Ishikawa (cell line): Measurements from ENCODE around the gene IRS2.

Experiments used
- CEBPB ChIP-seq: IDR thresholded peaks from 2 replicates; pipeline ENCODE4 v1.6.1; 2012
- CREB1 ChIP-seq: IDR thresholded peaks from 2 replicates; pipeline ENCODE4 v1.6.1; 2012; ENCODE audit warnings: low read depth
- EGR1 ChIP-seq: IDR thresholded peaks from 2 replicates; pipeline ENCODE4 v1.6.1; 2012
- EP300 ChIP-seq: IDR thresholded peaks from 2 replicates; pipeline ENCODE4 v1.6.1; 2012; ENCODE audit warnings: borderline replicate concordance
- FOXM1 ChIP-seq: IDR thresholded peaks from 2 replicates; pipeline ENCODE4 v1.6.1; 2012; ENCODE audit warnings: low read depth, borderline replicate concordance
- MAX ChIP-seq: IDR thresholded peaks from 2 replicates; pipeline ENCODE4 v1.6.1; 2012
- NFIC ChIP-seq: IDR thresholded peaks from 2 replicates; pipeline ENCODE4 v1.6.1; 2012
- RAD21 ChIP-seq: IDR thresholded peaks from 2 replicates; pipeline ENCODE4 v1.6.1; 2012; ENCODE audit warnings: low read depth
- REST ChIP-seq: IDR thresholded peaks from 2 replicates; pipeline ENCODE4 v1.6.1; 2012; ENCODE audit warnings: low read depth, mild to moderate bottlenecking
- TAF1 ChIP-seq: IDR thresholded peaks from 2 replicates; pipeline ENCODE4 v1.6.1; 2012; ENCODE audit warnings: low read depth, mild to moderate bottlenecking
- TCF12 ChIP-seq: IDR thresholded peaks from 2 replicates; pipeline ENCODE4 v1.6.1; 2012; ENCODE audit warnings: low read depth
- TEAD4 ChIP-seq: IDR thresholded peaks from 2 replicates; pipeline ENCODE4 v1.6.1; 2012
- YY1 ChIP-seq: IDR thresholded peaks from 2 replicates; pipeline ENCODE4 v1.6.1; 2012; ENCODE audit warnings: low read depth
- ZBTB7A ChIP-seq: IDR thresholded peaks from 2 replicates; pipeline ENCODE4 v1.6.1; 2012; ENCODE audit warnings: low read depth
- TF ChIP-seq, protein P1 (sequence below): IDR thresholded peaks from 2 replicates; pipeline ENCODE4 v1.6.1; 2012

The IRS2 gene

GRCh38 chr13:109785892-109786450 is 412 bp downstream of the IRS2 start:
- TF ChIP-seq REST = no peak
- TF ChIP-seq ZBTB7A = no peak
- TF ChIP-seq RAD21 = no peak
- TF ChIP-seq YY1 = no peak
- no peak for TF ChIP-seq FOXM1
- TF ChIP-seq EP300 = no peak
- TF ChIP-seq CEBPB = no peak
- TF ChIP-seq, protein P1, sequence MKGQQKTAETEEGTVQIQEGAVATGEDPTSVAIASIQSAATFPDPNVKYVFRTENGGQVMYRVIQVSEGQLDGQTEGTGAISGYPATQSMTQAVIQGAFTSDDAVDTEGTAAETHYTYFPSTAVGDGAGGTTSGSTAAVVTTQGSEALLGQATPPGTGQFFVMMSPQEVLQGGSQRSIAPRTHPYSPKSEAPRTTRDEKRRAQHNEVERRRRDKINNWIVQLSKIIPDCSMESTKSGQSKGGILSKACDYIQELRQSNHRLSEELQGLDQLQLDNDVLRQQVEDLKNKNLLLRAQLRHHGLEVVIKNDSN = no peak
- TF ChIP-seq MAX = no peak; the same call in 1 of the 2 replicates

DNA sequence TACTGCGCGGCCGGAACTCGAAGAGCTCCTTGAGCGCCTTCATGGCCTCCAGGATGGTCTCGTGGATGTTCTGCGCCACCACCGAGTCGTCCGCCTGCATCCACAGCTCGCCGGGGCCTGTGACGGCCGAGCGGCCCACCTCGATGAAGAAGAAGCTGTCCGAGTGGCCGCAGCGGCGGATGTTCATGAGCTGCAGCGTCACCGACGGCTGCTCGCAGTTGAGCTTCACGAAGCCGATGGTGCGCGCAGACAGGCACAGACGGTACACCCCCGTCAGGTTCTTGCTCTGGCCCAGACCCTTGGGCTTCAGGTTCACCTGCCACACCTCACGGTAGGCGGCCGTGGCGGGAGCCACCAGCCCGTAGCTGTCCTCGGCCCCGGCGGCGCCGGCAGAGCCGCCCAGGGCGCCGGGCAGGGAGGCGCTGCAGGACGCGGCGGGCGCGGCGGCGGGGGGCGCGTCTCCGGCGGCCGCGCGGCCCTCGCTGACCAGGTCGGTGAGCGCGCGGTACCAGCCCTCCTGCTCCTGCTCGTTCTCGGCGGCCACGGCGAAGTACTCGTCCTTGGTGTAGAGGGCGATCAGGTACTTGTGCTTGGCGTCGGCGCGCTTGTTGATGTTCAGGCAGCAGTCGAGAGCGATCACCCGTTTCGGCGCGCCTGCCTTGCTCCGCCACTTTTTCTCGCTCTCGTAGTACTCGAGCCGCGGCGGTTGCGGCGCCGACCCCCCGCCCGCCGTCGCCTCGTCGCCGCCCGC is 1.1 kb downstream of the IRS2 start:
- no peak; the same call in 1 of the 2 replicates for TF ChIP-seq ZBTB7A
- TF ChIP-seq RAD21 = no peak
- no peak for TF ChIP-seq TEAD4
- TF ChIP-seq NFIC = no peak
- TF ChIP-seq FOXM1 = no peak
- TF ChIP-seq CREB1 = no peak
- no peak for TF ChIP-seq TCF12

GRCh38 chr13:109784590-109785140 is 1.7 kb downstream of the IRS2 start:
- TF ChIP-seq YY1 (0 out of 2 replicates have a peak, but pooled peaks have one; percentile 18), TCF12 (no peak), RAD21 (peak; percentile 59; the same call in 1 of the 2 replicates)

DNA sequence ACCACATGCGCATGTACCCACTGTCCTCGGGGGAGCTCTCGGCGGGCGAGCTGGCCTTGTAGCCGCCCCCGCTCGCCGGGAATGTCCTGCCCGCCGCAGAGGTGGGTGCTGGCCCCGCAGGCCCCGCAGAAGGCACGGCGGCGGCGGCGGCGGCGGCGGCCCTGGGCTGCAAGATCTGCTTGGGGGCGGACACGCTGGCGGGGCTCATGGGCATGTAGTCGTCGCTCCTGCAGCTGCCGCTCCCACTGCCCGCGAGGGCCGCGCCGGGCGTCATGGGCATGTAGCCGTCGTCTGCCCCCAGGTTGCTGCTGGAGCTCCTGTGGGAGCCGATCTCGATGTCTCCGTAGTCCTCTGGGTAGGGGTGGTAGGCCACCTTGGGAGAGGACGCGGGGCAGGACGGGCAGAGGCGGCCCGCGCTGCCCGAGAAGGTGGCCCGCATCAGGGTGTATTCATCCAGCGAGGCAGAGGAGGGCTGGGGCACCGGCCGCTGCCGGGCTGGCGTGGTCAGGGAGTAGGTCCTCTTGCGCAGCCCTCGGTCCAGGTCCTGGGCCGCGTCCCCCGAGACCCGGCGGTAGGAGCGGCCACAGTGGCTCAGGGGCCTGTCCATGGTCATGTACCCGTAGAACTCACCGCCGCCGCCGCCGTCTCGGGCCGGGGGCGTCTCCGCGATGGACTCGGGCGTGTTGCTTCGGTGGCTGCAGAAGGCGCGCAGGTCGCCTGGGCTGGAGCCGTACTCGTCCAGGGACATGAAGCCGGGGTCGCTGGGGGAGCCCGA is 2.4 kb downstream of the IRS2 start:
- TF ChIP-seq FOXM1 (no peak), MAX (no peak), TAF1 (no peak), ZBTB7A (no peak), TEAD4 (no peak), REST (no peak), NFIC (no peak), CEBPB (no peak), TCF12 (no peak), EGR1 (no peak), YY1 (no peak), EP300 (no peak), RAD21 (no peak)
- TF ChIP-seq, protein P1 = no peak

- TF ChIP-seq CEBPB (no peak), YY1 (no peak)
Observed at GRCh38 chr13:109783447-109783814, 3.0 kb downstream of the IRS2 start.
